HepG2 (cell line): ENCODE results near the gene NOL4L. TPM values are rescaled to one million over a fixed set of nuclear protein-coding genes. Genes with fewer than 3 reads are reported as not detected.

ENCODE experiments used
- DMAP1 ChIP-seq: IDR thresholded peaks from 2 replicates; pipeline ENCODE4 v1.6.1; 2016
- HDAC1 ChIP-seq: sonication (generic); formaldehyde crosslinking; IDR thresholded peaks from 2 replicates; pipeline ENCODE4 v1.5.1; 2020; ENCODE audit warnings: mild to moderate bottlenecking, missing genetic modification reagents
- HHEX ChIP-seq: IDR thresholded peaks from 2 replicates; pipeline ENCODE4 v1.6.1; 2016; ENCODE audit warnings: control low read depth
- HIVEP1 ChIP-seq: sonication (generic); formaldehyde crosslinking; IDR thresholded peaks from 2 replicates; pipeline ENCODE4 v1.4.0; 2020; ENCODE audit warnings: mild to moderate bottlenecking, missing genetic modification reagents
- IKZF5 ChIP-seq: IDR thresholded peaks from 2 replicates; pipeline ENCODE4 v1.6.1; 2018; ENCODE audit warnings: missing genetic modification reagents, mild to moderate bottlenecking, missing compliant biosample characterization
- KAT8 ChIP-seq: IDR thresholded peaks from 2 replicates; pipeline ENCODE4 v1.6.1; 2016; ENCODE audit warnings: missing genetic modification reagents, missing compliant biosample characterization
- KMT2B ChIP-seq: IDR thresholded peaks from 2 replicates; pipeline ENCODE4 v1.6.1; 2016; ENCODE audit warnings: missing genetic modification reagents, missing compliant biosample characterization
- MED1 ChIP-seq: sonication (generic); formaldehyde crosslinking; IDR thresholded peaks from 2 replicates; pipeline ENCODE4 v1.4.0; 2020; ENCODE audit warnings: missing genetic modification reagents
- POGZ ChIP-seq: sonication (generic); formaldehyde crosslinking; IDR thresholded peaks from 2 replicates; pipeline ENCODE4 v1.4.0; 2020; ENCODE audit warnings: mild to moderate bottlenecking, missing genetic modification reagents
- SMAD1 ChIP-seq: sonication (generic); formaldehyde crosslinking; IDR thresholded peaks from 2 replicates; pipeline ENCODE4 v1.4.0; 2020; ENCODE audit warnings: missing genetic modification reagents, low read depth, mild to moderate bottlenecking, borderline replicate concordance
- SOX5 ChIP-seq: IDR thresholded peaks from 2 replicates; pipeline ENCODE4 v1.6.1; 2016; ENCODE audit warnings: borderline replicate concordance
- TMF1 ChIP-seq: sonication (generic); formaldehyde crosslinking; IDR thresholded peaks from 2 replicates; pipeline ENCODE4 v1.8.1; 2022; ENCODE audit warnings: low read depth, missing genetic modification reagents
- UBTF ChIP-seq: sonication (generic); formaldehyde crosslinking; IDR thresholded peaks from 2 replicates; pipeline ENCODE4 v1.4.0; 2020; ENCODE audit warnings: mild to moderate bottlenecking, missing genetic modification reagents
- ZFYVE20 ChIP-seq: sonication (generic); formaldehyde crosslinking; IDR thresholded peaks from 2 replicates; pipeline ENCODE4 v1.8.0; 2023; ENCODE audit warnings: low read depth, mild to moderate bottlenecking, moderate library complexity, missing genetic modification reagents, borderline replicate concordance
- ZKSCAN1 ChIP-seq: fragments of 150-350 bp; IDR thresholded peaks from 2 replicates; pipeline ENCODE4 v1.6.1; 2014; ENCODE audit warnings: low read length
- ZNF460 ChIP-seq: sonication (generic); formaldehyde crosslinking; IDR thresholded peaks from 2 replicates; pipeline ENCODE4 v1.5.1; 2020; ENCODE audit warnings: missing genetic modification reagents, mild to moderate bottlenecking, borderline replicate concordance
- ZNF570 ChIP-seq: sonication (generic); formaldehyde crosslinking; IDR thresholded peaks from 2 replicates; pipeline ENCODE4 v1.4.0; 2020; ENCODE audit warnings: mild to moderate bottlenecking, missing genetic modification reagents, borderline replicate concordance
- ZNF644 ChIP-seq: IDR thresholded peaks from 2 replicates; pipeline ENCODE4 v1.6.1; 2016; ENCODE audit warnings: low read depth
- ZNF652 ChIP-seq: IDR thresholded peaks from 2 replicates; pipeline ENCODE4 v1.6.1; 2016; ENCODE audit warnings: low read depth, borderline replicate concordance
- ZNF704 ChIP-seq: sonication (generic); formaldehyde crosslinking; IDR thresholded peaks from 2 replicates; pipeline ENCODE4 v1.8.1; 2023; ENCODE audit warnings: mild to moderate bottlenecking, inconsistent platforms, moderate library complexity, missing genetic modification reagents, borderline replicate concordance
- ZNF720 ChIP-seq: sonication (generic); formaldehyde crosslinking; IDR thresholded peaks from 2 replicates; pipeline ENCODE4 v1.4.0; 2020; ENCODE audit warnings: missing genetic modification reagents
- polyA plus RNA-seq, 8 experiments: library from polyadenylated mRNA; depleted of rRNA in 3 of 8; stranded (reverse) in 7 of 8; unstranded in 1 of 8; fragments of >200 nt; fragmentation: Illumina TruSeq in 4 of 8; extraction: Trizol in 4 of 8; gene quantifications; 2 replicates each; pipeline versions ENCODE4 v1.2.1 to v1.2.3, GENCODE V29; 2011 to 2016; ENCODE audit warnings: low read depth in 4 of 8, missing spikeins in 1 of 8, mixed read lengths in 1 of 8; ENCODE audit not compliant: insufficient read depth in 1 of 8
- total RNA-seq, 5 experiments: library from RNA; depleted of rRNA; stranded (reverse); fragments of >200 nt; fragmentation: Illumina TruSeq; extraction: Trizol; gene quantifications; 2 replicates each; pipeline ENCODE4 v1.2.3, GENCODE V29; 2016; ENCODE audit warnings: low read depth in 1 of 5
- TF ChIP-seq, protein P1 (sequence below): conservative IDR thresholded peaks from 2 replicates; pipeline ENCODE4 v1.6.1; 2018; ENCODE audit warnings: missing genetic modification reagents
- TF ChIP-seq, protein P2 (sequence below): IDR thresholded peaks from 2 replicates; pipeline ENCODE4 v1.6.1; 2016

The NOL4L gene
- total and polyA plus RNA-seq, 2 of the 13 experiments (the other 11 are each of a cell fraction or from before 2014, with no cell fraction given): 16.6 to 35.4 TPM

DNA sequence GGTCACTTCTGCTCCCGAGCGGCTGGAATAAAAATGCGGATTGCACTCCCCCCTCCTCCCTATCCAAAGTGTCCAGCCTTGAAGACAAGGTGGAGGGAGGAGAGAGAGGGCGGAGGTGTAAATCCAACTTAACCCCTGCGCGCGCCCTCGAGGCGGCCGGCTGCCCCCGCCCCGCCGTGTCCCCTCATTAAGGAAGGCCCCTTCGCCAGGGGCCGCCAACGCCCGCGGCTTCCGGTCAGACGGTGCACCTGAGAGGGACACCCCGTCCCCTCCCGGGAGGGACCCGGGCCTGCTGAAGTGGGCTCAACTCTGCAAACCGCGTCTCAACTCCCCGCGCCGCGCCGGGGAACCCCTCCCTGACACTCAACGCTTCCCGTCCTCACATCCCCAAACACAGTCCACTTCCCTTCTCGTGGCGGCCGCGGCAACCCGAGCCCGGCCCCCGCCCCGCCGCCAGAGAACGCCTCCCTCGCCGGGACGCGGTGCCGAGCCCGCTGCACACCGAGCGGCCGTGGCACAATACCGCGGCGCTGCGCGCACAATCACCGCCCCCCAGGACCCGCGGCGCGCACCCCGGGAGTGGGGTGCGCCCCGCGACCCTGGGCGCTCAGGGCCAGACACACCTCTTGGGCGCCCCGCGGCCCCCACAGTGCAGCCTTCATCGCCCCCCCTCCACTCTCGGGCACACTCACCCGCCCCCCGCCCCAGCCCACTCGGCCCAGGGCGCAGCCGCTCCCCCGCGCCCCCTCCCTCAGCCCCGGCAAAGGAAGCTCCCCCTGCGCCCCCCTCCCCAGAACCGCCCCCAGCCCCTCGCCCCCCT is 102.5 kb downstream of the NOL4L start (continued):
- TF ChIP-seq, protein P1, sequence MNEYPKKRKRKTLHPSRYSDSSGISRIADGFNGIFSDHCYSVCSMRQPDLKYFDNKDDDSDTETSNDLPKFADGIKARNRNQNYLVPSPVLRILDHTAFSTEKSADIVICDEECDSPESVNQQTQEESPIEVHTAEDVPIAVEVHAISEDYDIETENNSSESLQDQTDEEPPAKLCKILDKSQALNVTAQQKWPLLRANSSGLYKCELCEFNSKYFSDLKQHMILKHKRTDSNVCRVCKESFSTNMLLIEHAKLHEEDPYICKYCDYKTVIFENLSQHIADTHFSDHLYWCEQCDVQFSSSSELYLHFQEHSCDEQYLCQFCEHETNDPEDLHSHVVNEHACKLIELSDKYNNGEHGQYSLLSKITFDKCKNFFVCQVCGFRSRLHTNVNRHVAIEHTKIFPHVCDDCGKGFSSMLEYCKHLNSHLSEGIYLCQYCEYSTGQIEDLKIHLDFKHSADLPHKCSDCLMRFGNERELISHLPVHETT (CRISPR knock-in tag): peak; percentile 85
- peak; percentile 82; the same call in 1 of the 2 replicates for TF ChIP-seq ZFYVE20 (CRISPR knock-in tag)
- TF ChIP-seq DMAP1: peak; percentile 39; the same call in 1 of the 2 replicates
- peak; percentile 52 for TF ChIP-seq HDAC1 (CRISPR knock-in tag)
- TF ChIP-seq SOX5 (CRISPR knock-in tag): peak; percentile 22; the same call in 1 of the 2 replicates
- no peak for TF ChIP-seq ZNF570 (CRISPR knock-in tag)
- 0 out of 2 replicates have a peak, but pooled peaks have one; percentile 18 for TF ChIP-seq POGZ
- 0 out of 2 replicates have a peak, but pooled peaks have one; percentile 43 for TF ChIP-seq SMAD1 (CRISPR knock-in tag)
- no peak for TF ChIP-seq HHEX
- no peak for TF ChIP-seq ZNF644 (CRISPR knock-in tag)
- TF ChIP-seq ZNF720 (CRISPR knock-in tag): no peak
- TF ChIP-seq, protein P2, sequence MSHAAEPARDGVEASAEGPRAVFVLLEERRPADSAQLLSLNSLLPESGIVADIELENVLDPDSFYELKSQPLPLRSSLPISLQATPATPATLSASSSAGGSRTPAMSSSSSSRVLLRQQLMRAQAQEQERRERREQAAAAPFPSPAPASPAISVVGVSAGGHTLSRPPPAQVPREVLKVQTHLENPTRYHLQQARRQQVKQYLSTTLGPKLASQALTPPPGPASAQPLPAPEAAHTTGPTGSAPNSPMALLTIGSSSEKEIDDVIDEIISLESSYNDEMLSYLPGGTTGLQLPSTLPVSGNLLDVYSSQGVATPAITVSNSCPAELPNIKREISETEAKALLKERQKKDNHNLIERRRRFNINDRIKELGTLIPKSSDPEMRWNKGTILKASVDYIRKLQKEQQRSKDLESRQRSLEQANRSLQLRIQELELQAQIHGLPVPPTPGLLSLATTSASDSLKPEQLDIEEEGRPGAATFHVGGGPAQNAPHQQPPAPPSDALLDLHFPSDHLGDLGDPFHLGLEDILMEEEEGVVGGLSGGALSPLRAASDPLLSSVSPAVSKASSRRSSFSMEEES (CRISPR knock-in tag): 0 out of 2 replicates have a peak, but pooled peaks have one; percentile 26
- TF ChIP-seq TMF1 (CRISPR knock-in tag): peak; percentile 46
- peak; percentile 64 for TF ChIP-seq MED1 (CRISPR knock-in tag)
- TF ChIP-seq HIVEP1 (CRISPR knock-in tag): peak; percentile 88
- TF ChIP-seq IKZF5: 0 out of 2 replicates have a peak, but pooled peaks have one; percentile 47
- TF ChIP-seq ZNF460: no peak
- TF ChIP-seq ZNF704: peak; percentile 67; the same call in 1 of the 2 replicates
- no peak for TF ChIP-seq ZKSCAN1
- peak; percentile 62; the same call in 1 of the 2 replicates for TF ChIP-seq ZNF652 (CRISPR knock-in tag)
- TF ChIP-seq KAT8 (CRISPR knock-in tag): peak; percentile 39
- TF ChIP-seq KMT2B: peak; percentile 52; the same call in 1 of the 2 replicates
- TF ChIP-seq UBTF: peak; percentile 91
